Keratinocyte (primary cell): ENCODE results near the gene CMTR1. TPM values are rescaled to one million over a fixed set of nuclear protein-coding genes. Genes with fewer than 3 reads are reported as not detected.

ENCODE experiments used
- DNase-seq: peaks from one replicate; pipeline ENCODE4 v3.0.0-alpha.2; 2011; ENCODE audit warnings: low read depth, missing footprints, low spot score
- FAIRE-seq: peaks from 2 replicates; lab custom pipeline; 2011; peaks lifted over from hg19 to GRCh38; lab: Jason Lieb, UNC
- H2AFZ ChIP-seq: 2 replicates; pipeline ENCODE4 v1.6.0; 2012; ENCODE audit warnings: low read length, control low read depth, inconsistent platforms; ENCODE audit not compliant: control insufficient read depth
- H3K27ac ChIP-seq: 2 replicates; pipeline ENCODE4 v1.5.1; 2011; ENCODE audit warnings: low read length; ENCODE audit not compliant: control insufficient read depth, insufficient read depth
- H3K27me3 ChIP-seq: 3 replicates; pipeline ENCODE4 v1.6.0; 2011; ENCODE audit warnings: low read length; ENCODE audit not compliant: control insufficient read depth, insufficient read depth; ENCODE audit errors: extremely low read depth
- H3K36me3 ChIP-seq, 2 experiments: 2 replicates in 1 of 2; 3 replicates in 1 of 2; pipeline ENCODE4 v1.5.1; 2011; ENCODE audit warnings: low read length in 2 of 2, mild to moderate bottlenecking in 1 of 2; ENCODE audit not compliant: control insufficient read depth in 2 of 2, insufficient read depth in 2 of 2; ENCODE audit errors: extremely low read depth in 1 of 2
- H3K4me1 ChIP-seq: 3 replicates; pipeline ENCODE4 v1.5.1; 2011; ENCODE audit warnings: low read length; ENCODE audit not compliant: control insufficient read depth, insufficient read depth; ENCODE audit errors: extremely low read depth
- H3K4me2 ChIP-seq: 3 replicates; pipeline ENCODE4 v1.6.0; 2011; ENCODE audit warnings: low read depth, low read length; ENCODE audit not compliant: control insufficient read depth, insufficient read depth; ENCODE audit errors: extremely low read depth
- H3K4me3 ChIP-seq, 3 experiments: fragments of 200-600 bp in 1 of 3; sonication (generic) in 1 of 3; 2 replicates in 2 of 3; 3 replicates in 1 of 3; pipeline ENCODE4 v1.5.1; 2011 to 2016; ENCODE audit warnings: low read length in 3 of 3, mild to moderate bottlenecking in 3 of 3, control low read depth in 2 of 3, inconsistent platforms in 1 of 3, low read depth in 1 of 3, mixed read lengths in 1 of 3, mixed run types in 1 of 3, moderate library complexity in 1 of 3; ENCODE audit not compliant: control insufficient read depth in 2 of 3, insufficient read depth in 2 of 3; ENCODE audit errors: extremely low read depth in 1 of 3
- H3K79me2 ChIP-seq: 2 replicates; pipeline ENCODE4 v1.6.0; 2012; ENCODE audit warnings: low read length; ENCODE audit not compliant: control insufficient read depth, insufficient read depth
- H3K9ac ChIP-seq: 3 replicates; pipeline ENCODE4 v1.6.0; 2011; ENCODE audit warnings: low read length; ENCODE audit not compliant: control insufficient read depth, insufficient read depth; ENCODE audit errors: extremely low read depth
- H3K9me1 ChIP-seq: 3 replicates; pipeline ENCODE4 v1.6.0; 2011; ENCODE audit warnings: low read length; ENCODE audit not compliant: control insufficient read depth, insufficient read depth; ENCODE audit errors: extremely low read depth
- H3K9me3 ChIP-seq: 2 replicates; pipeline ENCODE4 v1.5.1; 2012; ENCODE audit warnings: low read depth, low read length; ENCODE audit not compliant: control insufficient read depth
- H4K20me1 ChIP-seq: 3 replicates; pipeline ENCODE4 v1.6.0; 2011; ENCODE audit warnings: low read length; ENCODE audit not compliant: control insufficient read depth, insufficient read depth; ENCODE audit errors: extremely low read depth
- EZH2 ChIP-seq: IDR thresholded peaks from one replicate; pipeline ENCODE4 v1.6.1; 2012; ENCODE audit warnings: inconsistent platforms, mild to moderate bottlenecking, low read length, moderate library complexity
- dilution Hi-C: fragments of 300-500 bp; cut with MboI; formaldehyde crosslinking; loops from one replicate; pipeline ENCODE4 v1.7.0; 2020; ENCODE audit warnings: low sequenced_read_pairs; ENCODE audit not compliant: extremely low pct_ligation_motif_present
- polyA plus RNA-seq, 5 experiments: library from polyadenylated mRNA; depleted of rRNA in 3 of 5; stranded (reverse) in 3 of 5; stranded (forward) in 1 of 5; unstranded in 1 of 5; fragments of >200 nt; gene quantifications; 1 replicate in 1 of 5; 2 replicates in 3 of 5; 3 replicates in 1 of 5; pipeline versions ENCODE4 v1.2.1 to v1.2.3, GENCODE V29; 2011 to 2012; ENCODE audit warnings: missing spikeins in 2 of 5, low read depth in 1 of 5, low replicate concordance in 1 of 5
- TF ChIP-seq, protein P1 (sequence below), 3 experiments: IDR thresholded peaks in 1 of 3; conservative IDR thresholded peaks in 1 of 3; optimal IDR thresholded peaks in 1 of 3; 2 replicates in 2 of 3; 3 replicates in 1 of 3; pipeline versions ENCODE3 to v1.5.1; 2011; ENCODE audit warnings: low read length in 3 of 3, mild to moderate bottlenecking in 3 of 3, moderate library complexity in 2 of 3, control low read depth in 1 of 3, inconsistent platforms in 1 of 3; ENCODE audit not compliant: insufficient read depth in 2 of 3; ENCODE audit errors: extremely low read depth in 1 of 3

The CMTR1 gene
- polyA plus RNA-seq, 1 donor (not counting 4 experiments of a cell fraction or from before 2014, with no cell fraction given) = 24.6 TPM

GRCh38 chr6:37515712-37516075, 82.7 kb downstream of the CMTR1 start:
- H3K9me1 ChIP-seq = no peaks in the 10 kb centered on the region
- H3K27me3 ChIP-seq = peaks cover 11% of the 10 kb centered on the region
- no peak overlapping the region for H3K4me2 ChIP-seq
- DNase-seq (no peak), FAIRE-seq (no peak)
- H3K9me3 ChIP-seq = no peaks in the 10 kb centered on the region
- H3K36me3 ChIP-seq = no peaks in the 10 kb centered on the region
- no peaks in the 10 kb centered on the region for H3K79me2 ChIP-seq
- dilution Hi-C loops = no loop called here
- H3K27ac ChIP-seq = no peak overlapping the region
- no peaks in the 10 kb centered on the region for H4K20me1 ChIP-seq
- TF ChIP-seq, protein P1, sequence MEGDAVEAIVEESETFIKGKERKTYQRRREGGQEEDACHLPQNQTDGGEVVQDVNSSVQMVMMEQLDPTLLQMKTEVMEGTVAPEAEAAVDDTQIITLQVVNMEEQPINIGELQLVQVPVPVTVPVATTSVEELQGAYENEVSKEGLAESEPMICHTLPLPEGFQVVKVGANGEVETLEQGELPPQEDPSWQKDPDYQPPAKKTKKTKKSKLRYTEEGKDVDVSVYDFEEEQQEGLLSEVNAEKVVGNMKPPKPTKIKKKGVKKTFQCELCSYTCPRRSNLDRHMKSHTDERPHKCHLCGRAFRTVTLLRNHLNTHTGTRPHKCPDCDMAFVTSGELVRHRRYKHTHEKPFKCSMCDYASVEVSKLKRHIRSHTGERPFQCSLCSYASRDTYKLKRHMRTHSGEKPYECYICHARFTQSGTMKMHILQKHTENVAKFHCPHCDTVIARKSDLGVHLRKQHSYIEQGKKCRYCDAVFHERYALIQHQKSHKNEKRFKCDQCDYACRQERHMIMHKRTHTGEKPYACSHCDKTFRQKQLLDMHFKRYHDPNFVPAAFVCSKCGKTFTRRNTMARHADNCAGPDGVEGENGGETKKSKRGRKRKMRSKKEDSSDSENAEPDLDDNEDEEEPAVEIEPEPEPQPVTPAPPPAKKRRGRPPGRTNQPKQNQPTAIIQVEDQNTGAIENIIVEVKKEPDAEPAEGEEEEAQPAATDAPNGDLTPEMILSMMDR (optimal IDR thresholded peaks at IDR 0.05 in 1 of 3, IDR thresholded peaks at IDR 0.05 in 1 of 3, conservative IDR thresholded peaks at IDR 0.05 in 1 of 3; ENCODE audit: extremely low read depth in 1 of 3, insufficient read depth in 2 of 3, low read length in 3 of 3) = no peak
- no peak for TF ChIP-seq EZH2
- no peak overlapping the region for H3K9ac ChIP-seq
- H3K4me1 ChIP-seq = peaks cover 13% of the 10 kb centered on the region
- H2AFZ ChIP-seq = no peak overlapping the region
- H3K4me3 ChIP-seq = no peak overlapping the region

GRCh38 chr6:37516076-37516919, 83.3 kb downstream of the CMTR1 start:
- H3K9ac ChIP-seq = no peak overlapping the region
- no peaks in the 10 kb centered on the region for H3K9me3 ChIP-seq
- H3K36me3 ChIP-seq = no peaks in the 10 kb centered on the region
- H3K9me1 ChIP-seq = no peaks in the 10 kb centered on the region
- no peak for FAIRE-seq
- TF ChIP-seq, protein P1 (optimal IDR thresholded peaks at IDR 0.05 in 1 of 3, IDR thresholded peaks at IDR 0.05 in 1 of 3, conservative IDR thresholded peaks at IDR 0.05 in 1 of 3; ENCODE audit: extremely low read depth in 1 of 3, insufficient read depth in 2 of 3, low read length in 3 of 3) = no peak
- TF ChIP-seq EZH2 = no peak
- no peak overlapping the region for H2AFZ ChIP-seq
- H3K27ac ChIP-seq = no peak overlapping the region
- no peaks in the 10 kb centered on the region for H4K20me1 ChIP-seq
- peaks cover 16% of the 10 kb centered on the region for H3K27me3 ChIP-seq
- dilution Hi-C loops = no loop called here
- no peak for DNase-seq
- peaks cover 13% of the 10 kb centered on the region for H3K4me1 ChIP-seq
- no peak overlapping the region for H3K4me3 ChIP-seq
- H3K4me2 ChIP-seq = no peak overlapping the region
- no peaks in the 10 kb centered on the region for H3K79me2 ChIP-seq
